ENCODE data around the gene ICOSLG. TPM values are rescaled to one million over a fixed set of nuclear protein-coding genes. Genes with fewer than 3 reads are reported as not detected.
"Not testable (repeated sequence)": the region's sequence is repeated elsewhere in the genome, so short reads cannot be mapped to it uniquely, and the experiment has no call there.

ICOSLG gene
- total and polyA plus RNA-seq, 2 donors: 1.3 to 2.7 TPM

- Histone ChIP-seq H3K27ac (ENCODE audit: low read depth) (no peak overlapping the region), H3K36me3 (ENCODE audit: insufficient read depth) (no peaks in the 10 kb centered on the region), H3K4me1 (ENCODE audit: insufficient read depth) (no peaks in the 10 kb centered on the region), H3K4me3 (ENCODE audit: low read depth, low read length) (no peak overlapping the region)
- no peak for DNase-seq (ENCODE audit: extremely low spot score)
- 59% methylated on average over 4 of the region's 4 CpGs for WGBS
Measured at GRCh38 chr21:44260066-44260465, 19.3 kb upstream of the ICOSLG start.

GRCh38 chr21:44259082-44259705, 18.5 kb upstream of the ICOSLG start:
- H3K27ac ChIP-seq (ENCODE audit: low read depth): no peak overlapping the region
- H3K4me1 ChIP-seq (ENCODE audit: insufficient read depth): no peaks in the 10 kb centered on the region
- H3K36me3 ChIP-seq (ENCODE audit: insufficient read depth): no peaks in the 10 kb centered on the region
- no peak overlapping the region for H3K4me3 ChIP-seq (ENCODE audit: low read depth, low read length)
- DNase-seq (ENCODE audit: extremely low spot score): no peak
- WGBS: 84% methylated on average over 22 of the region's 22 CpGs

- DNase-seq (ENCODE audit: extremely low spot score): no peak
- Histone ChIP-seq H3K4me1 (ENCODE audit: insufficient read depth) (no peaks in the 10 kb centered on the region), H3K36me3 (ENCODE audit: insufficient read depth) (no peaks in the 10 kb centered on the region), H3K4me3 (ENCODE audit: low read depth, low read length) (no peak overlapping the region), H3K27ac (ENCODE audit: low read depth) (no peak overlapping the region)
- 89% methylated on average over 34 of the region's 34 CpGs for WGBS
Measured at GRCh38 chr21:44258056-44258725, 17.4 kb upstream of the ICOSLG start.

DNA sequence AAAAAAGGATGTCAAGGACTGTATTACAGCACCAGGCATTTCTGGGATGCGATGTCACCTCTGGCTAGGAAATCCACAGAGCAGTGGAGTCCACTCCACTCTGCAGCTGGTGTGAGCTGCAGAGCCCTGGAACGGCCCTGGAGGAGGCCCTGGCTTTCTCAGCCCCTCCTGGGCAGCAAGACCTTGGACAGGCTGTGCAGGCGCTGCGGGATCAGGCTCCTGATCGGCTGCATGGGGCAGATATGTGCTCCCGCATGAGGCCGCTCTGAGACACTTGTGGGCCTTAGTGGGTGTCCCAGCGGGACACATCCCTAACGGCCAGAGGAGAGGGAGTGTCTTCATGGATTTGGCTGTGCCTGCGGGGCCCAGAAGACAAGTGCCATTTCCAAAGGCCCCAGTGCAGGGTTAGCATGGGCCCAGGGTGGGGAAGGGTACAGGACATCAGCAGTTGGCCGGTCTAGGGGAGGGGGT, 14.8 kb upstream of the ICOSLG start:
- no peak for DNase-seq (ENCODE audit: extremely low spot score)
- H3K4me3 ChIP-seq (ENCODE audit: low read depth, low read length): no peak overlapping the region
- WGBS: 80% methylated on average over 11 of the region's 11 CpGs
- no peak overlapping the region for H3K27ac ChIP-seq (ENCODE audit: low read depth)
- H3K36me3 ChIP-seq (ENCODE audit: insufficient read depth): no peaks in the 10 kb centered on the region
- no peaks in the 10 kb centered on the region for H3K4me1 ChIP-seq (ENCODE audit: insufficient read depth)

GRCh38 chr21:44253832-44254710, 13.3 kb upstream of the ICOSLG start:
- no peaks in the 10 kb centered on the region for H3K36me3 ChIP-seq (ENCODE audit: insufficient read depth)
- 69% methylated on average over 29 of the region's 29 CpGs for WGBS
- H3K27ac ChIP-seq (ENCODE audit: low read depth): no peak overlapping the region
- DNase-seq (ENCODE audit: extremely low spot score): no peak
- no peaks in the 10 kb centered on the region for H3K4me1 ChIP-seq (ENCODE audit: insufficient read depth)
- no peak overlapping the region for H3K4me3 ChIP-seq (ENCODE audit: low read depth, low read length)

GRCh38 chr21:44249204-44250037, 8.7 kb upstream of the ICOSLG start:
- DNase-seq (ENCODE audit: extremely low spot score); H3K36me3 ChIP-seq (ENCODE audit: insufficient read depth); H3K4me1 ChIP-seq (ENCODE audit: insufficient read depth); H3K4me3 ChIP-seq (ENCODE audit: low read depth, low read length); H3K27ac ChIP-seq (ENCODE audit: low read depth): not testable (repeated sequence)
- no CpG with 5 or more reads among the region's 33 CpGs for WGBS

GRCh38 chr21:44247904-44248303, 7.2 kb upstream of the ICOSLG start:
- not testable (repeated sequence) for H3K4me3 ChIP-seq (ENCODE audit: low read depth, low read length); H3K4me1 ChIP-seq (ENCODE audit: insufficient read depth); H3K27ac ChIP-seq (ENCODE audit: low read depth); DNase-seq (ENCODE audit: extremely low spot score); H3K36me3 ChIP-seq (ENCODE audit: insufficient read depth)
- no CpG with 5 or more reads among the region's 17 CpGs for WGBS

- no CpG with 5 or more reads among the region's 15 CpGs for WGBS
- H3K27ac ChIP-seq (ENCODE audit: low read depth); DNase-seq (ENCODE audit: extremely low spot score); H3K36me3 ChIP-seq (ENCODE audit: insufficient read depth); H3K4me3 ChIP-seq (ENCODE audit: low read depth, low read length); H3K4me1 ChIP-seq (ENCODE audit: insufficient read depth): not testable (repeated sequence)
Measured at GRCh38 chr21:44243980-44244379, 3.2 kb upstream of the ICOSLG start.

DNA sequence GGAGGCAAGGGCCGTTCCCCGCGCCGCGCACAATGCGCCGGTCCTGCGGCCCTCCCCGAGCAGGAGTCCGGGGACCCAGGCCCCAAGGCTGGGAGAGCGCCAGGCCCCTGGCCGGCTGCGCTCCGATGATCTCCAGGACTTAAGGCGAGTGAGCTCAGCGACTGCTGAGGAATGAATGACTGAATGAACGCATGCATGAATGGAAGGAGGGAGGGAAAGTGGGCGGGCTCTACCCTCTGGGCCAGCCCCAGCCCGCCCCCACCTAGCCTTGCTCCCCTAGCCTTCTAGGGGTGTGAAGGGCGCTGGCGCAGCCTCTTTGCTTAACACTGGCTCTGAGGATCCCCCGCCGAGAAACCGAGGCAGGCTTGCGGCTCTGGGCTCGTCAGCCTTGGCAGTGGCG, 538 bp upstream of the ICOSLG start:
- DNase-seq (ENCODE audit: extremely low spot score); H3K4me3 ChIP-seq (ENCODE audit: low read depth, low read length); H3K27ac ChIP-seq (ENCODE audit: low read depth); H3K4me1 ChIP-seq (ENCODE audit: insufficient read depth); H3K36me3 ChIP-seq (ENCODE audit: insufficient read depth): not testable (repeated sequence)
- WGBS: no CpG with 5 or more reads among the region's 27 CpGs

- H3K36me3 ChIP-seq (ENCODE audit: insufficient read depth); H3K4me1 ChIP-seq (ENCODE audit: insufficient read depth); DNase-seq (ENCODE audit: extremely low spot score); H3K27ac ChIP-seq (ENCODE audit: low read depth); H3K4me3 ChIP-seq (ENCODE audit: low read depth, low read length): not testable (repeated sequence)
- no CpG with 5 or more reads among the region's 46 CpGs for WGBS
Measured at GRCh38 chr21:44240353-44240752, 390 bp downstream of the ICOSLG start.

GRCh38 chr21:44229561-44229960, 11.2 kb downstream of the ICOSLG start:
- 91% methylated on average over 19 of the region's 22 CpGs for WGBS
- DNase-seq (ENCODE audit: extremely low spot score); H3K36me3 ChIP-seq (ENCODE audit: insufficient read depth); H3K27ac ChIP-seq (ENCODE audit: low read depth); H3K4me1 ChIP-seq (ENCODE audit: insufficient read depth); H3K4me3 ChIP-seq (ENCODE audit: low read depth, low read length): not testable (repeated sequence)

DNA sequence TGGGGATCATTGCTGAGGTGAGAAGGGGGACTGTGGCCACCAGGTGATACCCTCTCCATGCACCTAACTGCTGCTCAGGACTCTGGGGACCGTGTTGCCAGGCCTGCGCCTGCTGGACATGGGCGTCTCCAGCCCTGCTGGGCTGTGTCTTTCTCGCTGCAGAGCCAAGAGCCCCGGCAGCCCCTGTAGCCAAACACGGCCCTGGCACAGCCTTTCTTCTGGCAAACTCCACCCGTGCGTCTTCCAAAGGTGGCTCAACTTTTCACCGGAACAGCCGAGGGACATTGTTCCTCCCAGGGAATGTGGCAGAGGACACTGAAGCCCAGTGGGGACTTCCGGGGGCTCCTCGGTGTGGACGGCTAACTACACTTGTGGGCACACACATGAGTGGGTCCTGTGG, 12.6 kb downstream of the ICOSLG start:
- no CpG with 5 or more reads among the region's 13 CpGs for WGBS
- not testable (repeated sequence) for H3K4me3 ChIP-seq (ENCODE audit: low read depth, low read length); H3K27ac ChIP-seq (ENCODE audit: low read depth); H3K36me3 ChIP-seq (ENCODE audit: insufficient read depth); DNase-seq (ENCODE audit: extremely low spot score); H3K4me1 ChIP-seq (ENCODE audit: insufficient read depth)

DNA sequence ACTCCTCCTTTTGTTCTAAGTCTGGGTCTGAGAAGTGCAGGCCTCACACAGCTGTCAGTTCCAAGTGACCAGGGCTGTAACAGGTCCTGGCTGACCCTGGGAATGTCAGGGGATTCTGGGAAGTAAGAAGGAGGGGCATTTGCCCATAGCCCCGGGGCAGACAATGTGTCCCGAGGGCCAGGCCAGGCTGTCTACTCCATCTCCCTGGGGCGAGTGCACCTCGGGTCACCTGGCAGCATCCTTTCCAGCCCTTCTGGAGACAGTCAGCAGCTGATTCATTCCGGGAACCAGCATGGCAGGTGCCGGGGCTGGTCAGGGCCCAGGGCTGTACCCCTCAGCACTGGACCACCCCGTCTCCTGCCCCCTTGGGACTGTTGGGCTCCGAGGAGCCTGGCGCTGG, 13.1 kb downstream of the ICOSLG start:
- H3K4me3 ChIP-seq (ENCODE audit: low read depth, low read length); DNase-seq (ENCODE audit: extremely low spot score); H3K27ac ChIP-seq (ENCODE audit: low read depth); H3K36me3 ChIP-seq (ENCODE audit: insufficient read depth); H3K4me1 ChIP-seq (ENCODE audit: insufficient read depth): not testable (repeated sequence)
- WGBS: 95% methylated on average over 5 of the region's 9 CpGs
